Prostate gland (tissue), 2 donors: ENCODE measurements around the gene ERC2. TPM values are rescaled to one million over a fixed set of nuclear protein-coding genes. Genes with fewer than 3 reads are reported as not detected.

Experiments used
- DNase-seq: peaks from one replicate; pipeline ENCODE4 v3.0.0-alpha.2; 2019; ENCODE audit warnings: low spot score
- H3K27ac ChIP-seq, 2 donors: fragments of 200-600 bp; sonication (generic); 2 replicates each; pipeline ENCODE4 v1.5.1; 2017 to 2019
- H3K27me3 ChIP-seq: fragments of 200-600 bp; sonication (generic); replicated peaks from 2 replicates; pipeline ENCODE4 v1.5.1; 2019; ENCODE audit not compliant: insufficient read depth
- H3K36me3 ChIP-seq, 2 donors: fragments of 200-600 bp; sonication (generic); 1 replicate in 1 of 2; 2 replicates in 1 of 2; pipeline versions ENCODE4 v1.5.1 to v1.8.1; 2017 to 2019
- H3K4me1 ChIP-seq: fragments of 200-600 bp; sonication (generic); replicated peaks from 2 replicates; pipeline ENCODE4 v1.5.1; 2019
- H3K4me3 ChIP-seq, 2 donors: fragments of 200-600 bp; sonication (generic); 2 replicates each; pipeline ENCODE4 v1.5.1; 2017 to 2019
- H3K9me3 ChIP-seq: fragments of 200-600 bp; sonication (generic); 2 replicates; pipeline ENCODE4 v1.5.1; 2017
- POLR2A ChIP-seq: fragments of 450-650 bp; IDR thresholded peaks from one replicate; pipeline ENCODE4 v1.6.1; 2016; ENCODE audit warnings: antibody characterized with exemption, mild to moderate bottlenecking
- POLR2AphosphoS5 ChIP-seq: sonication (generic); formaldehyde crosslinking; IDR thresholded peaks from one replicate; pipeline ENCODE4 v1.6.1; 2017; ENCODE audit warnings: antibody characterized with exemption
- WGBS: methylation state at CpG from one replicate; pipeline ENCODE4 v1.1.5; 2018; 5-methylcytosine and 5-hydroxymethylcytosine counted together
- intact Hi-C: fragments of 100-400 bp; cut with DNase I; formaldehyde crosslinking; loops from one replicate; pipeline ENCODE4 v1.14.2; 2022
- total RNA-seq, 2 donors: library from RNA; depleted of rRNA; stranded (reverse); fragments of >200 nt; gene quantifications; one replicate each; pipeline ENCODE4 v1.1.0, GENCODE V29; 2016
- TF ChIP-seq, protein P1 (sequence below), 4 experiments: fragments of 200-600 bp in 2 of 4; fragments of 450-650 bp in 2 of 4; sonication (generic) in 2 of 4; IDR thresholded peaks; 1 replicate in 3 of 4; 2 replicates in 1 of 4; pipeline ENCODE4 v1.5.1; 2016 to 2019; ENCODE audit warnings: antibody characterized with exemption in 4 of 4, mild to moderate bottlenecking in 2 of 4, moderate library complexity in 2 of 4

The ERC2 gene
- total RNA-seq, 2 donors from 2014 or later, result 1.0 to 2.7 TPM

- H3K27ac ChIP-seq, result no peak overlapping the region
- no peaks in the 10 kb centered on the region for H3K27me3 ChIP-seq
- 60% methylated on average over 2 of the region's 2 CpGs for WGBS
- no peaks in the 10 kb centered on the region for H3K4me1 ChIP-seq
- H3K36me3 ChIP-seq, result no peaks in the 10 kb centered on the region
- H3K4me3 ChIP-seq, result no peak overlapping the region
- no peak for DNase-seq
- intact Hi-C loops, result no loop called here
- no peaks in the 10 kb centered on the region for H3K9me3 ChIP-seq
- TF ChIP-seq, protein P1, sequence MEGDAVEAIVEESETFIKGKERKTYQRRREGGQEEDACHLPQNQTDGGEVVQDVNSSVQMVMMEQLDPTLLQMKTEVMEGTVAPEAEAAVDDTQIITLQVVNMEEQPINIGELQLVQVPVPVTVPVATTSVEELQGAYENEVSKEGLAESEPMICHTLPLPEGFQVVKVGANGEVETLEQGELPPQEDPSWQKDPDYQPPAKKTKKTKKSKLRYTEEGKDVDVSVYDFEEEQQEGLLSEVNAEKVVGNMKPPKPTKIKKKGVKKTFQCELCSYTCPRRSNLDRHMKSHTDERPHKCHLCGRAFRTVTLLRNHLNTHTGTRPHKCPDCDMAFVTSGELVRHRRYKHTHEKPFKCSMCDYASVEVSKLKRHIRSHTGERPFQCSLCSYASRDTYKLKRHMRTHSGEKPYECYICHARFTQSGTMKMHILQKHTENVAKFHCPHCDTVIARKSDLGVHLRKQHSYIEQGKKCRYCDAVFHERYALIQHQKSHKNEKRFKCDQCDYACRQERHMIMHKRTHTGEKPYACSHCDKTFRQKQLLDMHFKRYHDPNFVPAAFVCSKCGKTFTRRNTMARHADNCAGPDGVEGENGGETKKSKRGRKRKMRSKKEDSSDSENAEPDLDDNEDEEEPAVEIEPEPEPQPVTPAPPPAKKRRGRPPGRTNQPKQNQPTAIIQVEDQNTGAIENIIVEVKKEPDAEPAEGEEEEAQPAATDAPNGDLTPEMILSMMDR (IDR thresholded peaks at IDR 0.05), result no peak
- TF ChIP-seq POLR2AphosphoS5, result no peak
- TF ChIP-seq POLR2A, result no peak
These were observed 352.6 kb downstream of the ERC2 start for GRCh38 chr3:56115698-56116097.

DNA sequence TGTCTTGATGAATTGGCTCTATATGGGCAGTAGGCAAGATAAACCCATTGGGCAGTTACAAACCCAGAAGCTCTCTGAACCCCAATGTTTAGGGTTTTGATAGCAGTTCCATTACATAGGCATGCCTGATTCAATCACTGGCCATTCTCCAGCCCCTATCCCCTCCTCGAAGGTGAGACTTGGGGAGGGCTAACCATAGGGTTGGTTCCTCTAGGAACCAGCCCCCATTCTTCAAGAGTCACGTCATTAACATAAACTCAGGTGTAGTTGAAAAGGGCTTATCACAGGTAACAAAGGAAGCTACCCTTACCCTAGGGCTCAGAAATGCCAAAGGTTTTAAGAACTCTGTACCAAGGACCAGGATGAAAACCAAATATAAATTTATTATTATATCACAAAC lies 353.1 kb downstream of the ERC2 start:
- TF ChIP-seq, protein P1 (IDR thresholded peaks at IDR 0.05), result no peak
- TF ChIP-seq POLR2A (no peak), POLR2AphosphoS5 (no peak)
- Histone ChIP-seq H3K9me3 (no peaks in the 10 kb centered on the region), H3K36me3 (no peaks in the 10 kb centered on the region), H3K27ac (no peak overlapping the region), H3K4me3 (no peak overlapping the region), H3K27me3 (no peaks in the 10 kb centered on the region), H3K4me1 (no peaks in the 10 kb centered on the region)
- DNase-seq, result no peak
- intact Hi-C loops, result no loop called here
- WGBS, result 89% methylated on average over 2 of the region's 2 CpGs

GRCh38 chr3:56113908-56114307 lies 354.4 kb downstream of the ERC2 start:
- no peaks in the 10 kb centered on the region for H3K9me3 ChIP-seq
- no peaks in the 10 kb centered on the region for H3K4me1 ChIP-seq
- no peaks in the 10 kb centered on the region for H3K27me3 ChIP-seq
- no peaks in the 10 kb centered on the region for H3K36me3 ChIP-seq
- 92% methylated on average over 2 of the region's 2 CpGs for WGBS
- DNase-seq, result no peak
- H3K4me3 ChIP-seq, result no peak overlapping the region
- H3K27ac ChIP-seq, result no peak overlapping the region
- intact Hi-C loops, result no loop called here
- TF ChIP-seq POLR2A, result no peak
- TF ChIP-seq, protein P1 (IDR thresholded peaks at IDR 0.05), result no peak
- no peak for TF ChIP-seq POLR2AphosphoS5

- no peaks in the 10 kb centered on the region for H3K4me1 ChIP-seq
- no peaks in the 10 kb centered on the region for H3K36me3 ChIP-seq
- no peak overlapping the region for H3K27ac ChIP-seq
- TF ChIP-seq POLR2AphosphoS5, result no peak
- TF ChIP-seq, protein P1 (IDR thresholded peaks at IDR 0.05), result no peak
- no peak for TF ChIP-seq POLR2A
- DNase-seq, result no peak
- intact Hi-C loops, result no loop called here
- H3K27me3 ChIP-seq, result no peaks in the 10 kb centered on the region
- no peaks in the 10 kb centered on the region for H3K9me3 ChIP-seq
- no peak overlapping the region for H3K4me3 ChIP-seq
- WGBS, result 100% methylated on average over 1 of the region's 1 CpG
These were observed 355.0 kb downstream of the ERC2 start for GRCh38 chr3:56113231-56113630.

DNA sequence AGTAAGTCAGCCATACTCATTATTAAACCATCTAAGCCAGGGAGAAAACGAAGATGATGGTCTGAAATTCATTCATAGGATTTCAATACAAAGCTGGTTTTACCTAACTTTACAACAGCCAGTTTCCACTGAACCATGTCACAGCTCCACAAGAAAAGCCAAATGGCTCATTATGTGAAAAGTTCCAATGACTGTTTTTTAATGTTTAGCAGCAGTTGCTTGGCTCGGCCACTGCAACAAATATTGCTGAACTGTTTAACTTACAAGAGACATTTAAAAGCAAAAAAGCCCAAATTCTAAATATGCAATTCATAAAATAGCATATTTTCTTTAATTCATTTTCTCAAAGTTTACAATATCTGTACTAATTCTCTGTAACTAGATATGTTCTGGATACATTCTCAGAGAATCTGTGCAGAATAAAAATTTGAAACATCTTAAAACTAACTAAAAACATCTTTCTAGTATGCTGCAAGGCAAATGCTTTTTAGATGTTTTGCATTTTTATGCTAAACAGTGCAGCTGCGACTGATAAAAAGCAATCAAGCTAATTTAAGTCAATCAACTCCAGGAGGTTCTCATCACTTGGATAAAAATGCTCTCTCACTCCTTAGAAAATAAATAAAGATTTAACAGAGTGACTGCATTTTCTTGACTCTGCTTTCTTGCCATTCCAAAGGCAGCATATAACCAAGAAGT lies 356.5 kb downstream of the ERC2 start:
- TF ChIP-seq POLR2A (no peak), POLR2AphosphoS5 (no peak)
- TF ChIP-seq, protein P1 (IDR thresholded peaks at IDR 0.05), result no peak
- Histone ChIP-seq H3K27me3 (no peaks in the 10 kb centered on the region), H3K27ac (no peak overlapping the region), H3K4me1 (no peaks in the 10 kb centered on the region), H3K9me3 (no peaks in the 10 kb centered on the region), H3K36me3 (no peaks in the 10 kb centered on the region), H3K4me3 (no peak overlapping the region)
- WGBS, result 31% methylated on average over 3 of the region's 3 CpGs
- intact Hi-C loops, result no loop called here
- DNase-seq, result no peak
